ENCODE results near the gene NHP2. TPM values are rescaled to one million over a fixed set of nuclear protein-coding genes. Genes with fewer than 3 reads are reported as not detected.

Gene NHP2
- total RNA-seq, 1 donor from 2014 or later: 55.1 TPM

- Histone ChIP-seq H3K27ac (no peak overlapping the region), H3K4me3 (no peak overlapping the region), H3K36me3 (no peaks in the 10 kb centered on the region), H3K9me3 (no peaks in the 10 kb centered on the region), H3K27me3 (no peaks in the 10 kb centered on the region), H3K4me1 (no peaks in the 10 kb centered on the region)
- DNase-seq (ENCODE audit: low spot score in 2 of 2): no peak
- intact Hi-C loops (cut with DNase I): no loop called here
- TF ChIP-seq, protein P1, sequence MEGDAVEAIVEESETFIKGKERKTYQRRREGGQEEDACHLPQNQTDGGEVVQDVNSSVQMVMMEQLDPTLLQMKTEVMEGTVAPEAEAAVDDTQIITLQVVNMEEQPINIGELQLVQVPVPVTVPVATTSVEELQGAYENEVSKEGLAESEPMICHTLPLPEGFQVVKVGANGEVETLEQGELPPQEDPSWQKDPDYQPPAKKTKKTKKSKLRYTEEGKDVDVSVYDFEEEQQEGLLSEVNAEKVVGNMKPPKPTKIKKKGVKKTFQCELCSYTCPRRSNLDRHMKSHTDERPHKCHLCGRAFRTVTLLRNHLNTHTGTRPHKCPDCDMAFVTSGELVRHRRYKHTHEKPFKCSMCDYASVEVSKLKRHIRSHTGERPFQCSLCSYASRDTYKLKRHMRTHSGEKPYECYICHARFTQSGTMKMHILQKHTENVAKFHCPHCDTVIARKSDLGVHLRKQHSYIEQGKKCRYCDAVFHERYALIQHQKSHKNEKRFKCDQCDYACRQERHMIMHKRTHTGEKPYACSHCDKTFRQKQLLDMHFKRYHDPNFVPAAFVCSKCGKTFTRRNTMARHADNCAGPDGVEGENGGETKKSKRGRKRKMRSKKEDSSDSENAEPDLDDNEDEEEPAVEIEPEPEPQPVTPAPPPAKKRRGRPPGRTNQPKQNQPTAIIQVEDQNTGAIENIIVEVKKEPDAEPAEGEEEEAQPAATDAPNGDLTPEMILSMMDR (IDR thresholded peaks at IDR 0.05): no peak
These were observed 32.1 kb downstream of the NHP2 start for GRCh38 chr5:178121391-178122276.

DNA sequence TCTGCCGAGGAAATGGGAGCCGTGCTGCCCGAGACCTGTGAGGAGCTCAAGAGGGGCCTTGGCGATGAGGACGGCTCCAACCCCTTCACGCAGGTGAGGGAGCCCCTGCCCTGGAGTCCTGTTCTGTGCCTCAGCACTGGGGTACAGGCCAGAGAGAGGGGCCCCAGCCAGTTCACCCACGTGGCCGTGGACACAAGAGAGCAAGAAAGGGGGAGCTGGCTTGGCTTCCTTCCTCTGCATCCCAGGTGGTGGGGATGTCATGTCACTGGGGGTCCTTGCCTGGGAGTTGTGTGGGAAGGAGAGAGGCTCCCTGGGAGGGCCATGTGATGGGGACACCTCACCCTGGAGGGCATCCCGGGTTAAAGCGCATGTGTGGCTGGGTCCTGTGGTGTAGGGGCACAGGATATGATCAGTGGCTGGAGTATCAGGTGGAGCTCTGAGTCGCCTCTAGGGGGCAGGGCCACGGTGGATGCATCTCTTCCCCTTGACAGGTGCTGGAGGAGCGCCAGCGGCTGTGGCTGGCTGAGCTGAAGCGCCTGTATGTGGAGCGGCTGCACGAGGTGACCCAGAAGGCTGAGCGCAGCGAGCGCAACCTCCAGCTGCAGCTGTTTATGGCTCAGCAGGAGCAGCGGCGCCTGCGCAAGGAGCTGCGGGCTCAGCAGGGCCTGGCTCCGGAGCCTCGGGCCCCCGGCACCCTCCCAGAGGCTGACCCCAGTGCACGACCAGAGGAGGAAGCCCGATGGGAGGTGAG lies 32.9 kb downstream of the NHP2 start:
- TF ChIP-seq, protein P1 (IDR thresholded peaks at IDR 0.05): no peak
- H3K27ac ChIP-seq: no peak overlapping the region
- DNase-seq (ENCODE audit: low spot score in 2 of 2): no peak
- H3K4me3 ChIP-seq: no peak overlapping the region
- no peaks in the 10 kb centered on the region for H3K4me1 ChIP-seq
- H3K36me3 ChIP-seq: no peaks in the 10 kb centered on the region
- intact Hi-C loops (cut with DNase I): no loop called here
- H3K9me3 ChIP-seq: no peaks in the 10 kb centered on the region
- H3K27me3 ChIP-seq: no peaks in the 10 kb centered on the region

DNA sequence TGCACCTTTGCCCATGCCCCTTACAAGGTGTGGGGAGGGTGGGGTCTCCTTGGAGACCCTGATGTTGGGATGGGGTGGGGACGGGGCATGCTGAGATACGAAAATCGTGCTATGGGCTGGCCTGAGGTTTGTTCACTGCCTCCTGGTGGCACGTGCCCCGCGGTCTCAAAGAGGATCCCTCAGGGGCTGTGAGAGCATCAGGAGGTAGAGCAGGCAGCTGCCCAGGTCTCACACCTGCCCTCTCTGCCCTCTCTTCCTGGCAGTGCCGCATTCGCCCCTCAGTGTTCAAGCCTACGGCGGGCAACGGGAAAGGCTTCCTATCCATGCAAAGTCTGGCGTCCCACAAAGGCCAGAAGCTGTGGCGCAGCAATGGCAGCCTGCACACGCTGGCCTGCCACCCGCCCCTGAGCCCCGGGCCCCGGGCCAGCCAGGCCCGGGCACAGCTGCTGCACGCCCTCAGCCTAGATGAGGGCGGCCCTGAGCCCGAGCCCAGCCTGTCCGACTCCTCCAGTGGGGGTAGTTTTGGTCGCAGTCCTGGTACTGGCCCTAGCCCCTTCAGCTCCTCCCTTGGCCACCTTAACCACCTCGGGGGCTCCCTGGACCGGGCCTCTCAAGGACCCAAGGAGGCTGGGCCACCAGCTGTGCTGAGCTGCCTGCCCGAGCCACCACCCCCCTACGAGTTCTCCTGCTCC lies 33.6 kb downstream of the NHP2 start:
- intact Hi-C loops (cut with DNase I): no loop called here
- Histone ChIP-seq H3K4me1 (no peaks in the 10 kb centered on the region), H3K27me3 (no peaks in the 10 kb centered on the region), H3K36me3 (no peaks in the 10 kb centered on the region), H3K9me3 (no peaks in the 10 kb centered on the region), H3K4me3 (no peak overlapping the region), H3K27ac (no peak overlapping the region)
- no peak for DNase-seq (ENCODE audit: low spot score in 2 of 2)
- TF ChIP-seq, protein P1 (IDR thresholded peaks at IDR 0.05): no peak

DNA sequence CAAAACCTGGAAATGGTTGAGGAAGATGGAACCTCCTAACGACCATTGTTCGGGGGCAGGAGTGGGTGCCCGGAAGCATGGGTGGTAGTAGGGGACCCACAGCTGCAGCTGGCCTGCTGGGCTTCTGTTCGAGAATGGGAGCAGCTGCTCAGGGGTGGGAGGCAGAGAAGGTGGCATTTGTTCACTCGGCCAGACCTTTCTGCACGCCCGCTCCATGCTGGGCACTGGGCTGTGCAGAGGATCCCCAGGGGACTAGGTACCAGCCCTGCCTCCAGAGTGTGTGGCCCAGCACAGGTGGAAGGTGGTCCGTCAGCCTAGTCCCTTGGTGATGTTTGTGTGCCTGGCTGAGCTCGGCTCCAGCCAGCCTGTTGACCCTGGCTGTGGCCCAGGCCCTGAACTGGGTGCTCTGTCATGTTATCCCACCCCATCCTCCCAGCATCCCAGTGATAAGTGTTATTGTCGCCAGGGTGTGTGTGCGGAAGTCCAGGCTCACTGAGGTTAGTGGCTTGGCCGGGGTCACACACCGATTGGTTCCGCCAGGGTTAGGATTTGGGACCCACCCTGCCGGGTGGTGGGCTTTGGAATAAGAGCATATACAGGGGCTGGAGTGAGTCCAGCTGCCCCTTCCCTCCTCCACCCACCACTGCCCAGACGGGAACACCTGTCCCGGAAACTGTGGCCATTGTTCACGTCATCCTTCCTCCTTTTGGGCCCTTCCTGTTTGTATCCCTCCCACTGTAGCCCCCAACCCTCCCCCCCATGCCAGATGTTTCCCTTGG lies 35.6 kb downstream of the NHP2 start:
- intact Hi-C loops (cut with DNase I): no loop called here
- peaks cover 9% of the 10 kb centered on the region for H3K27me3 ChIP-seq

More for the DNA sequence above, 35.6 kb downstream of the NHP2 start:
- Histone ChIP-seq H3K4me3 (no peak overlapping the region), H3K9me3 (no peaks in the 10 kb centered on the region), H3K4me1 (peaks cover 0 to 6% of the 10 kb centered on the region in 2 donors), H3K36me3 (no peaks in the 10 kb centered on the region), H3K27ac (no peak overlapping the region)
- TF ChIP-seq, protein P1 (IDR thresholded peaks at IDR 0.05): no peak
- no peak for DNase-seq (ENCODE audit: low spot score in 2 of 2)
